MM.1S (cell line): Measurements from ENCODE around the gene DHCR7.

ENCODE experiments used
- EZH2 ChIP-seq: fragments of 300-600 bp; sonication (generic); optimal IDR thresholded peaks from 2 replicates; pipeline ENCODE3; 2017; ENCODE audit warnings: low read depth, mild to moderate bottlenecking, antibody characterized with exemption, low read length, mixed read lengths
- EZH2phosphoT487 ChIP-seq: fragments of 300-600 bp; sonication (generic); IDR thresholded peaks from 2 replicates; pipeline ENCODE4 v1.6.1; 2018; ENCODE audit warnings: antibody characterized with exemption, low read length
- TF ChIP-seq, protein P1 (sequence below): fragments of 300-600 bp; sonication (generic); IDR thresholded peaks from 2 replicates; pipeline ENCODE4 v1.5.1; 2016; ENCODE audit warnings: antibody characterized with exemption, low read length, mixed read lengths

DNA sequence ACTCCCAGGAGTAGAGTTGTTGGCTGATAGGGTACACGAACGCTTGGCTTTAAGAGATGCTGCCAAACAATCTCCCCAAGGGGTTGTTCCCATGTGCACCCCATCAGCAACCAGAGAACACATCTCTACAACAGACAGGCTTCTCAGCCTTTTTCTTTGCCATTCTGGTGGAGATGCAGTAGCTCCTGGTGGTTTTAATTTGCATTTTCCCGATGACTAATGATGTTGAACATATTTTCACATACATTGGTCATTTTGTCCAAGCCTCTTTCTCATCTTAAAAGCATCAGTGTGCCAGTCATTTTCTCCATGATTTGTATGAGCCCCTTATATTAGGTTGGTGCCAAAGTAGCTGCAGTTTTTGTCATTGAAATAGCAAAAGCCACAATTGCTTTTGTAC lies 21.8 kb downstream of the DHCR7 start:
- TF ChIP-seq, protein P1, sequence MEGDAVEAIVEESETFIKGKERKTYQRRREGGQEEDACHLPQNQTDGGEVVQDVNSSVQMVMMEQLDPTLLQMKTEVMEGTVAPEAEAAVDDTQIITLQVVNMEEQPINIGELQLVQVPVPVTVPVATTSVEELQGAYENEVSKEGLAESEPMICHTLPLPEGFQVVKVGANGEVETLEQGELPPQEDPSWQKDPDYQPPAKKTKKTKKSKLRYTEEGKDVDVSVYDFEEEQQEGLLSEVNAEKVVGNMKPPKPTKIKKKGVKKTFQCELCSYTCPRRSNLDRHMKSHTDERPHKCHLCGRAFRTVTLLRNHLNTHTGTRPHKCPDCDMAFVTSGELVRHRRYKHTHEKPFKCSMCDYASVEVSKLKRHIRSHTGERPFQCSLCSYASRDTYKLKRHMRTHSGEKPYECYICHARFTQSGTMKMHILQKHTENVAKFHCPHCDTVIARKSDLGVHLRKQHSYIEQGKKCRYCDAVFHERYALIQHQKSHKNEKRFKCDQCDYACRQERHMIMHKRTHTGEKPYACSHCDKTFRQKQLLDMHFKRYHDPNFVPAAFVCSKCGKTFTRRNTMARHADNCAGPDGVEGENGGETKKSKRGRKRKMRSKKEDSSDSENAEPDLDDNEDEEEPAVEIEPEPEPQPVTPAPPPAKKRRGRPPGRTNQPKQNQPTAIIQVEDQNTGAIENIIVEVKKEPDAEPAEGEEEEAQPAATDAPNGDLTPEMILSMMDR = no peak
- TF ChIP-seq EZH2phosphoT487 (no peak), EZH2 (no peak)
